ENCODE data around the gene FRMD1.
"Not testable (repeated sequence)": the region's sequence is repeated elsewhere in the genome, so short reads cannot be mapped to it uniquely, and the experiment has no call there.

The FRMD1 gene

DNA sequence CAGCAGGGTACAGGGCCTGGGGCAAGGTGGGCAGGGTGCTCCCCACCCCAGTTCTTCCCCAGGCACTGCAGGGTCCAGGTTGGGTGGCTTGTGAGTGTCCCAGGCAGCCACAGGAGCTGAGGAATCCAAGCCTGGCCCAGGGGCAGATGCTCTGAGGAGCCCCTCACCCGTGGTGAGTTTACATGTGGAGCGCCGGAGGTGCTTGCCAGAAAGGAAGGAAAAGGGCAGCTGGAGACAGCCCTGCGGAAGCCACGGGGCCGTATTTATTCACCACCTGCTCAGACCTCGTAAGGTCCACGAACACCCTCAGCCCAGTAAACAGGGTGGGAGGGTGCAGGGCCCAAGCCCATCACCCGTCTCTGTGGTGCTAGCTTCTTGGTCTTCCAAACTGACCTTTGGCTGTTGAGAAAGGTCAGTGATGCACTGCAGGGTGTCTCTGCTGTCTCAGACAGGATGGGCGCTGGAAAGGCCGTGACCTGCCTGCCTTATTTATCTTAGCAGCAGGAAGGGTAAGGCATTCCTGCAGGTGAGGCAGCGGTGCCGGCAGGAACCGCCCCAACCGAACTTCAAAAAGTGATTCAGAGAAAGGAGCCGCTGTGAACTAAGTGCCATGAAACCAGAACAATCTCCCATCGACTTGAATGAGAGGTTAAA lies 4.0 kb upstream of the FRMD1 start:
- Histone ChIP-seq H3K4me3 (replicated peaks; ENCODE audit: low read depth, low read length) (no peak overlapping the region), H3K27me3 (replicated peaks; ENCODE audit: control insufficient read depth, insufficient read depth, low read length) (no peaks in the 10 kb centered on the region), H3K36me3 (ENCODE audit: control insufficient read depth, insufficient read depth, low read length) (no peaks in the 10 kb centered on the region)
- TF ChIP-seq, protein P1, sequence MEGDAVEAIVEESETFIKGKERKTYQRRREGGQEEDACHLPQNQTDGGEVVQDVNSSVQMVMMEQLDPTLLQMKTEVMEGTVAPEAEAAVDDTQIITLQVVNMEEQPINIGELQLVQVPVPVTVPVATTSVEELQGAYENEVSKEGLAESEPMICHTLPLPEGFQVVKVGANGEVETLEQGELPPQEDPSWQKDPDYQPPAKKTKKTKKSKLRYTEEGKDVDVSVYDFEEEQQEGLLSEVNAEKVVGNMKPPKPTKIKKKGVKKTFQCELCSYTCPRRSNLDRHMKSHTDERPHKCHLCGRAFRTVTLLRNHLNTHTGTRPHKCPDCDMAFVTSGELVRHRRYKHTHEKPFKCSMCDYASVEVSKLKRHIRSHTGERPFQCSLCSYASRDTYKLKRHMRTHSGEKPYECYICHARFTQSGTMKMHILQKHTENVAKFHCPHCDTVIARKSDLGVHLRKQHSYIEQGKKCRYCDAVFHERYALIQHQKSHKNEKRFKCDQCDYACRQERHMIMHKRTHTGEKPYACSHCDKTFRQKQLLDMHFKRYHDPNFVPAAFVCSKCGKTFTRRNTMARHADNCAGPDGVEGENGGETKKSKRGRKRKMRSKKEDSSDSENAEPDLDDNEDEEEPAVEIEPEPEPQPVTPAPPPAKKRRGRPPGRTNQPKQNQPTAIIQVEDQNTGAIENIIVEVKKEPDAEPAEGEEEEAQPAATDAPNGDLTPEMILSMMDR (IDR thresholded peaks at IDR 0.05; ENCODE audit: insufficient read depth, low read length, poor library complexity, severe bottlenecking) = no peak
- DNase-seq (ENCODE audit: extremely low read depth, insufficient read length) = no peak

DNA sequence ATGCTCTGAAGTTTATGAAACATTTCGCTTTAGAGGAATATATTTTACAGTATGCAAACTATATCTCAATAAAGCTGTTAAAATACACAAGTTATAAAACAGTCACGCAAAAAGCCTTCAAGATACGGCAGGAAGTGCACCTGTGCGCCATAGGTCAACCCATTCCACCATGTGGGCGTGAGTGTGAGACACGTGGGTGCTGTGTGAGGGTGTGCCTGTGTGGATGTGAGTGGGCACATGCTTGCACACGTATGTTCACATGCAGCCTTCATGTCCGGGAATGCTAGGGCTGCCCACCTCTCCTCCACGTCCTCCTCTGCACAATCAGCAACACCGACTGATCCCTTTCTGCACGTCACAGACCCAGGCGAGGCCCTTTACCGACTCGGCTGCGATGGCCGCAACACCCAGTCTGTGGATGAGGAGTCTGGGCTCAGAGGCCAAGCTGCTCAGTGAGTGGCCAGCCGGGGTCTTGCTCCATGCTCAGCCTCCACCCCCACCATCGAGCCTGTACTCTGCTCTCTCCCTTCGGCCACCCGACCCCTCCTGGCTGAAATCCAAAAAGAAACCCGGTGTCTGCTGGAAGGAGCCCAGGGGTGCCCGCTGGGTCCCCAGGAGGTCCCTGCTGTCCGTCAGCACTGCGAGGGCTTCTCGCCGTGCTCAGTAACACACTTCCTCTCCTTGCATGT lies 3.0 kb upstream of the FRMD1 start:
- Histone ChIP-seq H3K36me3 (ENCODE audit: control insufficient read depth, insufficient read depth, low read length) (no peaks in the 10 kb centered on the region), H3K27me3 (replicated peaks; ENCODE audit: control insufficient read depth, insufficient read depth, low read length) (no peaks in the 10 kb centered on the region), H3K4me3 (replicated peaks; ENCODE audit: low read depth, low read length) (no peak overlapping the region)
- no peak for DNase-seq (ENCODE audit: extremely low read depth, insufficient read length)
- TF ChIP-seq, protein P1 (IDR thresholded peaks at IDR 0.05; ENCODE audit: insufficient read depth, low read length, poor library complexity, severe bottlenecking) = no peak

DNA sequence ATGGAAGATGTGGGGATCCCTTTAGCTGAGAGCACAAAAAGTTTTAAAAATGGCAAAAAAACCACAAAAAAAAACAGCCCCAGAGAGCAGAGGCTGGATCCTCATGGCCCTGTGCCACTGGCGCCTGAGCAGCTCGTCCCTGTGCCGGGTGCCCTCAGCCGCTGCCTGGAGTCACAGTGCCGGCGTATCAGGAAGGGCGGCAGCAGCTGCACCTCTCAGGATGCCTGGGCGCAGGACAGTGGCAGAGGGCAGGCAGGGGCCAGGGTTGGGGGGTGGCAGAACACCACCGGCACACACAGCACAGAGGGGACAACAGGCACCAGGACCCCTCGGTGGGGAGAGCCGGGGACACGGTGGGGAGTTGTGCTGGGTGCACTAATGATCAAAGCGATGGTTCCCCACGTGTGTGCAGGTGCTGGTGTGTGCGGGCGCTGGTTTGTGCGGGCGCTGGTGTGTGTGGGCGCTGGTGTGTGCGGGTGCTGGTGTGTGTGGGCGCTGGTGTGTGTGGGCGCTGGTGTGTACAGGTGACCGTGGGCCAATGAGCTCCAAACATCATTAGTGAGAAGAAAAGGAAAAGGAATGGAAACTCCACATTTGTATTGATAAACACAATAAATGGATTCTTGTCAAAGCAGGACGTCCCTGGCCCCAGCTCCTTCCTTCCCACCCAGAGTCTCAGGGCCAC lies 1.5 kb upstream of the FRMD1 start:
- no peak for DNase-seq (ENCODE audit: extremely low read depth, insufficient read length)
- Histone ChIP-seq H3K36me3 (ENCODE audit: control insufficient read depth, insufficient read depth, low read length) (no peaks in the 10 kb centered on the region), H3K27me3 (replicated peaks; ENCODE audit: control insufficient read depth, insufficient read depth, low read length) (no peaks in the 10 kb centered on the region), H3K4me3 (replicated peaks; ENCODE audit: low read depth, low read length) (no peak overlapping the region)
- TF ChIP-seq, protein P1 (IDR thresholded peaks at IDR 0.05; ENCODE audit: insufficient read depth, low read length, poor library complexity, severe bottlenecking) = no peak

DNA sequence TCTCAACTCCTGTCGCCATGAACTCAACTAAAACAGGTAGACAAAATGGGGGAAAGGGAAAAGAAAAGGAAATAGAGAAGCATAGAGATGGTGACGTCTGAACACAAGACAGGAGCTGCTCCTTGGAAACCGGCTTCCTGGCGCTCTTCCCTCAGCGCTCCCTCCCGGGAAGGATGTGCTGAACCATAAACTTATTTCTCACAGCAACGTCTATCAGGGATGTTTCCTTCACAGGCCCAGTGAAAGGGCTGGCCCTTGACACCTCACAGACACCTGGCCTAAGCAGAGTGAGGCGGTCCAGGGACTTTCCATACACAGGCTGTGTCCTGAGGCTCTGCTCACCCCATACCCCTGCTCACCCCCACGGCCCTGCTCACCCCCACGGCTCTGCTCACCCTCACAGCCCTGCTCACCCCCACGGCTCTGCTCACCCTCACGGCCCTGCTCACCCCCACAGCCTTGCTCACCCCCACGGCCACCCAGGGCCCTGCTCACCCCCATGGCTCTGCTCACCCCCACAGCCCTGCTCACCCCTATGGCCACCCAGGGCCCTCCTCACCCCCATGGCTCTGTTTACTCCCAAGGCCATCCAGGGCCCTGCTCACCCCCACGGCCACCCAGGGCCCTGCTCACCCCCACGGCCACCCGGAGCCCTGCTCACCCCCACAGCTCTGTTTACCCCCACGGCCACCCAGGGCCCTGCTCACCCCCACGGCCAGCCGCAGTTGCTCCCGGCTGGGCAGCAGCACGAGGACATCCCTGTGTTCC lies 653 bp downstream of the FRMD1 start:
- no peak for DNase-seq (ENCODE audit: extremely low read depth, insufficient read length)
- Histone ChIP-seq H3K4me3 (replicated peaks; ENCODE audit: low read depth, low read length) (no peak overlapping the region), H3K27me3 (replicated peaks; ENCODE audit: control insufficient read depth, insufficient read depth, low read length) (no peaks in the 10 kb centered on the region), H3K36me3 (ENCODE audit: control insufficient read depth, insufficient read depth, low read length) (no peaks in the 10 kb centered on the region)
- TF ChIP-seq, protein P1 (IDR thresholded peaks at IDR 0.05; ENCODE audit: insufficient read depth, low read length, poor library complexity, severe bottlenecking) = no peak

DNA sequence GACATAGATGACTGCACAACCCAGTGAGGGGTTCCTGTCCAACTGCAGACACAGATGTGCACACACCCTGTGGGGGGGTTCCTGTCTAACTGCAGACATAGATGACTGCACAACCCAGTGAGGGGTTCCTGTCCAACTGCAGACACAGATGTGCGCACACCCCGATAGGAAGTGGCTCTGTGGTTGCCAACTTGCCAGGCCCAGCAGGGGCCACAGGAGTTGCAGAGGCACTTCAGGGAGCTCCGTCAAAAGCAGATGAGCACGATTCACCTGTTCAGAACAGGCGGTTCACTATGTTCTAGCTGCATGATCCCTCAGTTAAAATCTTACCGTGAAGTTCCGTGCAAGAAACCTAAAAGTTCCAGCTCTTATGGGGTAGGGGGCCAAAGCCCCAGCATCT lies 1.6 kb downstream of the FRMD1 start:
- not testable (repeated sequence) for H3K27me3 ChIP-seq (replicated peaks; ENCODE audit: control insufficient read depth, insufficient read depth, low read length); DNase-seq (ENCODE audit: extremely low read depth, insufficient read length); H3K4me3 ChIP-seq (replicated peaks; ENCODE audit: low read depth, low read length); H3K36me3 ChIP-seq (ENCODE audit: control insufficient read depth, insufficient read depth, low read length)
